Type B pancreatic cell (in vitro differentiated cells): Measurements from ENCODE around the gene IL1R2. TPM values are rescaled to one million over a fixed set of nuclear protein-coding genes. Genes with fewer than 3 reads are reported as not detected.

Source experiments
- DNase-seq: peaks from one replicate; pipeline ENCODE4 v3.0.0; 2021; ENCODE audit warnings: mixed read lengths; ENCODE audit not compliant: unreplicated experiment; ENCODE audit errors: extremely low spot score
- H3K27ac Mint-ChIP-seq: 2 replicates; pipeline ENCODE4 v1.8.0; 2021; ENCODE audit warnings: mild to moderate bottlenecking, mixed read lengths
- H3K27me3 Mint-ChIP-seq: 2 replicates; pipeline ENCODE4 v1.8.0; 2021; ENCODE audit warnings: mixed read lengths
- H3K36me3 Mint-ChIP-seq: 2 replicates; pipeline ENCODE4 v1.8.0; 2021; ENCODE audit warnings: mixed read lengths
- H3K4me1 Mint-ChIP-seq: one replicate; pipeline ENCODE4 v1.8.0; 2021; ENCODE audit warnings: mixed read lengths; ENCODE audit not compliant: unreplicated experiment
- H3K4me3 Mint-ChIP-seq: 2 replicates; pipeline ENCODE4 v1.8.0; 2021; ENCODE audit warnings: mild to moderate bottlenecking, mixed read lengths
- H3K9me3 Mint-ChIP-seq: 2 replicates; pipeline ENCODE4 v1.8.0; 2021; ENCODE audit warnings: mixed read lengths
- total RNA-seq: library from RNA; stranded (reverse); gene quantifications from 2 replicates; pipeline ENCODE4 v1.2.1, GENCODE V29; 2021; ENCODE audit warnings: low replicate concordance
- TF ChIP-seq, protein P1 (sequence below): fragments of 200-600 bp; sonication (generic); conservative IDR thresholded peaks from 2 replicates; pipeline ENCODE4 v1.5.0; 2021; ENCODE audit warnings: antibody characterized with exemption, mild to moderate bottlenecking

Gene IL1R2
- total RNA-seq, 1 donor from 2014 or later, result 0.48 TPM

DNA sequence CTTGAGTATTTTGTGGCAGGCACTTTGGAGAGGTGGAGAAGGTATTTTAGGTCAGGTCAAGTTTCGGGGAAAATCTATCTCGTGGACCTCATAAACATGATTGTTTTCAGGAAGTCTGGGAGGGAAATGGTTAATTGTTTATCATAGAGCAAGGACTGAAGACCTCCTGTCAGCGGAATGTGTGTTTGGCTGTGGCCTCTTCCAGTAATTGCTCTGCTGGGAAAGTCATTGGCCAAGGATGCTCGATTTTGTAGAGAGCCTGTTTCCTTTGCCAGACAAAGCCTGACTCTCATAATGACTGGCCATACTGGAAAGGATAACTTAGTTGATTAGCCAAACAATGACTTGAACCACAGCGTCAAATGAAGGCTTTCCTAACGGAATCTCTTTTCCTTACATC is 30.0 kb downstream of the IL1R2 start:
- Mint-ChIP-seq H3K4me1 (peaks cover 21% of the 10 kb centered on the region), H3K27ac (no peak overlapping the region), H3K27me3 (peaks cover 8% of the 10 kb centered on the region), H3K4me3 (no peak overlapping the region), H3K36me3 (no peaks in the 10 kb centered on the region), H3K9me3 (no peaks in the 10 kb centered on the region)
- no peak for DNase-seq
- TF ChIP-seq, protein P1, sequence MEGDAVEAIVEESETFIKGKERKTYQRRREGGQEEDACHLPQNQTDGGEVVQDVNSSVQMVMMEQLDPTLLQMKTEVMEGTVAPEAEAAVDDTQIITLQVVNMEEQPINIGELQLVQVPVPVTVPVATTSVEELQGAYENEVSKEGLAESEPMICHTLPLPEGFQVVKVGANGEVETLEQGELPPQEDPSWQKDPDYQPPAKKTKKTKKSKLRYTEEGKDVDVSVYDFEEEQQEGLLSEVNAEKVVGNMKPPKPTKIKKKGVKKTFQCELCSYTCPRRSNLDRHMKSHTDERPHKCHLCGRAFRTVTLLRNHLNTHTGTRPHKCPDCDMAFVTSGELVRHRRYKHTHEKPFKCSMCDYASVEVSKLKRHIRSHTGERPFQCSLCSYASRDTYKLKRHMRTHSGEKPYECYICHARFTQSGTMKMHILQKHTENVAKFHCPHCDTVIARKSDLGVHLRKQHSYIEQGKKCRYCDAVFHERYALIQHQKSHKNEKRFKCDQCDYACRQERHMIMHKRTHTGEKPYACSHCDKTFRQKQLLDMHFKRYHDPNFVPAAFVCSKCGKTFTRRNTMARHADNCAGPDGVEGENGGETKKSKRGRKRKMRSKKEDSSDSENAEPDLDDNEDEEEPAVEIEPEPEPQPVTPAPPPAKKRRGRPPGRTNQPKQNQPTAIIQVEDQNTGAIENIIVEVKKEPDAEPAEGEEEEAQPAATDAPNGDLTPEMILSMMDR, result no peak

DNA sequence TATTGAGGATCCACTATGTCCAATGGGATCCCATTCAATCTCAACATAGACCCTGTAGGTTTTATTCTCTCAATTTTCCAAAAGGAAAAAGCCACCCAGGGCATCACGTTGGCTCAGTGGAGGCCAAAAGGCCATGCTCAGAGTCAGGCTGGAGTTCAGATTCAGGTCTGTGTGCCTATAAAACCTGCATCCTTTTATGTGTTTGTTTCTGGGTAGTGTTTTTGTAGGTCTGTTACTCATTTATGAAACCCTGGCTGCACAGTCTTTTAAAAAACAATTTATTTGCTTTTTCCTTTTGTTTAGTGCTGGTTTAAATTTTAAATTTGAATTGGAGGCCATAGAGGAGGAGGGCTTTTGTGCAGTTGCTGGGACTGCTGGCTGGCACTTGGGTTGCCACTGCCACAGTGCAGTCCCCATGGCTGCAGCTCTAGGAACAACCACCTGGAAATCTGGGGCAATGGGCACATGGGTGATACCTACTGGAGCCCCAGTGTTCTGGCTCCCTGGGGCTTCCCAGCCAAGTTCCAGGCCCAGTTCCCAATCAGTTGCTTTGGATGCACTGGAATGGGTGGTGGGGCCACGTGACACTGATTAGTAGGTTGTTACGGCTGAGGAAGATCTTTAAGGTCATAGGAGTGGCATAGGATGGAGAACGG is 31.3 kb downstream of the IL1R2 start:
- Mint-ChIP-seq H3K27me3 (peaks cover 8% of the 10 kb centered on the region), H3K9me3 (no peaks in the 10 kb centered on the region), H3K27ac (no peak overlapping the region), H3K36me3 (no peaks in the 10 kb centered on the region), H3K4me1 (peaks cover 33% of the 10 kb centered on the region), H3K4me3 (no peak overlapping the region)
- DNase-seq, result no peak
- TF ChIP-seq, protein P1, result no peak

DNA sequence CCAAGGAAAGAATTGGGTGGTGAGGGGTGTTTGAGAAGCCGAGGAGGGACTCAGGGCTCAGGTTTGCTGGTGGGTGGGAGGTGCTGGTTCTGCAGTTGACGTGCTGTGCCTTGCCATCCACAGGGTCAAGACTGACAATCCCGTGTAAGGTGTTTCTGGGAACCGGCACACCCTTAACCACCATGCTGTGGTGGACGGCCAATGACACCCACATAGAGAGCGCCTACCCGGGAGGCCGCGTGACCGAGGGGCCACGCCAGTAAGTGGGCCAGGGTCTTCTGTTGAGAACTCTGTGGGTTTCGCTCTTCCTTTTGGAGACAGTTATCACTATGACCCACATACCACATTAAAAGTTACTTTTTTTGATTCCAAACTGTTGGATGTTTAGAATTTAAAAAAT is 32.6 kb downstream of the IL1R2 start:
- H3K4me1 Mint-ChIP-seq, result peaks cover 35% of the 10 kb centered on the region
- no peaks in the 10 kb centered on the region for H3K36me3 Mint-ChIP-seq
- H3K27ac Mint-ChIP-seq, result no peak overlapping the region
- no peaks in the 10 kb centered on the region for H3K9me3 Mint-ChIP-seq
- H3K27me3 Mint-ChIP-seq, result peaks cover 8% of the 10 kb centered on the region
- DNase-seq, result no peak
- TF ChIP-seq, protein P1, result no peak
- H3K4me3 Mint-ChIP-seq, result no peak overlapping the region

DNA sequence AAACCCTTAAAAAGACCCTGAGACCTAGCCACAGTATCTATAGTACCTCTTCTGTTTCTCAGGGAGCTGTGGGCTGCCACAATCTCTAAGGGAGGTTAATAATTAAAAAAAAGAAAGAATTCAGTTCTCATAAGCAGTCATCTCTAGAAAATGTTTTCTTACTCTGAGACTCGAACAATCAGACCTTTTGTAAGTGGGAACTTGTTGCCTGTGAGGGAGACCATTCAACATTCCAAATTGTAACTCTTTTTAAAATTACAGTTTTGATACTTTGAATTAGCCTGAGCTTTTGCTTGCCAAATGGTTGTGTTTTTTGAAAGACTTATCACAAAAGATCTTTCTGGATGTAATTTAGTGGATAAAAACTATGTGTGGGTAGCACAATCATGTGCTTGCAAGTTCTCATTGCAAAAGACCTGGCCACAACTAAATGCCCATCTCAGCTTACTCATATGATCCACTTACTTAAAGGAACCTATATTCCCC is 33.3 kb downstream of the IL1R2 start:
- peaks cover 5% of the 10 kb centered on the region for H3K9me3 Mint-ChIP-seq
- H3K36me3 Mint-ChIP-seq, result no peaks in the 10 kb centered on the region
- H3K27ac Mint-ChIP-seq, result no peak overlapping the region
- TF ChIP-seq, protein P1, result no peak
- peaks cover 35% of the 10 kb centered on the region for H3K4me1 Mint-ChIP-seq
- peaks cover 3% of the 10 kb centered on the region for H3K27me3 Mint-ChIP-seq
- DNase-seq, result no peak
- H3K4me3 Mint-ChIP-seq, result no peak overlapping the region

DNA sequence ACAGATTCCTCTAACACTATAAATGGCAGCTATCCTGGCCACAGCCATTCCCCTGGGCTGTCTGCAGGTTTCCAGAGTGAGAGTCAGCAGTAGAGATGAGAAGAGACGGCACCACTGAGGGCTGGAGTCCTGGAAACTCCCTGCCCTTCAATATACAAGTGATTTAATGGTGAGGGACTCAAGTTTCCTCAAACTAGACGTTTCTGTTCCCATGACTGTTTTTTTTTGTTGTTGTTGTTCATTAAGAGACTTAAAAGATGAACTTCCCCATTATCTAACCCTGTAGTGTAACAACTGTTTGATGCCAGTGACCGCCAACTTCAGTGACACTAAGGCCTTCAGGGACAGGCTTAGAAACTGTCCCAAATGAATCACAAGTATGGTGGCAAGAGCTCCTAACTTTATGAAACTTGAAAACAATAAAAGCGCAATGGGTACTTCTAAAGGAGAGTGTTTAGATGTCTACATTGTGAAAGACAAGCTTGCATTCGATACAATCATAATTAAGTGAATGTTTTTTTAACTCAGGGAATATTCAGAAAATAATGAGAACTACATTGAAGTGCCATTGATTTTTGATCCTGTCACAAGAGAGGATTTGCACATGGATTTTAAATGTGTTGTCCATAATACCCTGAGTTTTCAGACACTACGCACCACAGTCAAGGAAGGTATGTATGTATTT is 34.0 kb downstream of the IL1R2 start:
- H3K4me3 Mint-ChIP-seq, result no peak overlapping the region
- H3K9me3 Mint-ChIP-seq, result peaks cover 5% of the 10 kb centered on the region
- DNase-seq, result no peak
- H3K27me3 Mint-ChIP-seq, result no peaks in the 10 kb centered on the region
- H3K4me1 Mint-ChIP-seq, result peaks cover 31% of the 10 kb centered on the region
- TF ChIP-seq, protein P1, result no peak
- H3K36me3 Mint-ChIP-seq, result no peaks in the 10 kb centered on the region
- no peak overlapping the region for H3K27ac Mint-ChIP-seq
